MG63 (cell line): ENCODE measurements around the gene DTNB. TPM values are rescaled to one million over a fixed set of nuclear protein-coding genes. Genes with fewer than 3 reads are reported as not detected.

ENCODE experiments used
- DNase-seq: peaks from one replicate; pipeline ENCODE4 v3.0.0-alpha.2; 2020
- H3K27me3 ChIP-seq: fragments of 250-450 bp; sonication (Bioruptor Pico); 2 replicates; pipeline ENCODE4 v1.5.1; 2020; ENCODE audit warnings: mild to moderate bottlenecking, moderate library complexity
- H3K36me3 ChIP-seq: fragments of 250-450 bp; sonication (Bioruptor Pico); 2 replicates; pipeline ENCODE4 v1.5.1; 2020; ENCODE audit warnings: mild to moderate bottlenecking, moderate library complexity
- H3K4me3 ChIP-seq: fragments of 250-450 bp; sonication (Bioruptor Pico); 2 replicates; pipeline ENCODE4 v1.5.1; 2020; ENCODE audit warnings: mild to moderate bottlenecking, moderate library complexity
- H3K9me3 ChIP-seq: fragments of 250-450 bp; sonication (Bioruptor Pico); 2 replicates; pipeline ENCODE4 v1.5.1; 2020; ENCODE audit warnings: mild to moderate bottlenecking, moderate library complexity
- total RNA-seq: library from RNA; depleted of rRNA; stranded (reverse); fragments of >200 nt; shearing (Covaris generic); gene quantifications from 2 replicates; pipeline ENCODE4 v1.2.3, GENCODE V29; 2014; ENCODE audit warnings: low replicate concordance

DTNB gene
- total RNA-seq, 1 experiment from 2014 or later = 8.2 TPM

DNA sequence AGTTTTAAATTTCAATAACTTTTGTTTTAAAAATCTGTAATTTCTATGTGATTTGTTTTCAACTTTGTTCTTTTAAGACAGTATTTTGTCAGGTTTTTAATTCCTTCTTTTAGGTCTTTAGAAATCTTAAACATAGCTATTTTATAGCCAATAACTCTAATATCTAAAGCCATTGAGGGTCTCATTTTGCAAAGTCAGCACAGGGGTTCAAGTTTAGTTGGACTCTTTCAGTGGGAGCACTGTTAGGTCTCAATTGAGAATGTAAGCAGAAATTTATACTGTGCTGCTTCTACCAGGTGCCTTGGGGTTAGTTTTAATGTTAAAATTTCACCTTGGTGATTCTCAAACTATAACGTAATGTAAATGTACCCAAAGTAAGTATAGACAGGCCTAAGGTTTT, 226.4 kb downstream of the DTNB start:
- Histone ChIP-seq H3K27me3 (no peaks in the 10 kb centered on the region), H3K36me3 (no peaks in the 10 kb centered on the region), H3K4me3 (no peak overlapping the region), H3K9me3 (no peaks in the 10 kb centered on the region)
- DNase-seq = no peak

DNA sequence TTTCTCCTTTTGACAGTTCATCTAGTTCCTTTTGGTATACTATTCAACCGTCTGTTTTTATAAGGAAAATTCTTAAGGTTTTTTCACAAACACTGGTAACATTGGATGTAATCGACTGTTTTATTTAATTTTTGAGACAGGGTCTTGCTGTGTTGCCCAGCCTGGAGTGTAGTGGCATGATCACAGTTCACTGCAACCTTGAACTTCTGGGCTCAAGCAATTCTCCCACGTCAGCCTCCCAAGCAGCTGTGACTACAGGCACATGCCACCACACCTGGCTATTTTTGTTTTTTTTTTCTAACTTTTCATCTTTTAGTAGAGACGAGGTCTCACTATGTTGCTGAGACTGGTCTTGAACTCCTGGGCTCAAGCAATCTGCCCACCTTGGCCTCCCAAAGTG, 227.3 kb downstream of the DTNB start:
- Histone ChIP-seq H3K9me3 (no peaks in the 10 kb centered on the region), H3K4me3 (no peak overlapping the region), H3K27me3 (no peaks in the 10 kb centered on the region), H3K36me3 (no peaks in the 10 kb centered on the region)
- DNase-seq = no peak

DNA sequence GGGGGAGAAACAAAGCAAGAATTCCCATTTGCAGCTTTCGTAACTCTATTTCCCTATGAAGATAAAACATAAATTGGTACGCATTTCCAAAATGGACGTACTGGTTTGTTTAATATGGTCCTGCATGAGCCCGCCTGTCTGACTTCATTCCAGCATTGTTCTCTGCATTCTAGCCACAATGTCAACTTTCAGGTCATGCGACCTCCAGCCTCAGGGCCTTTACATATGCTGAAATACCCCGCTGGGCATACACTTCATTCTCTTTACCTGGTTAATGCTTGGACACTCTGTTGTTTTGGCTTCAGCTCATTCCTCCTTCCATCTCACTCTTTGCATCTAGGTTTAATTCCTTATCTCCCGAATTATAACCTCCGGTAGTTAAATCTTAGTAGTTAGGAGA, 227.9 kb downstream of the DTNB start:
- DNase-seq = no peak
- H3K27me3 ChIP-seq = no peaks in the 10 kb centered on the region
- no peaks in the 10 kb centered on the region for H3K9me3 ChIP-seq
- H3K36me3 ChIP-seq = no peaks in the 10 kb centered on the region
- no peak overlapping the region for H3K4me3 ChIP-seq

DNA sequence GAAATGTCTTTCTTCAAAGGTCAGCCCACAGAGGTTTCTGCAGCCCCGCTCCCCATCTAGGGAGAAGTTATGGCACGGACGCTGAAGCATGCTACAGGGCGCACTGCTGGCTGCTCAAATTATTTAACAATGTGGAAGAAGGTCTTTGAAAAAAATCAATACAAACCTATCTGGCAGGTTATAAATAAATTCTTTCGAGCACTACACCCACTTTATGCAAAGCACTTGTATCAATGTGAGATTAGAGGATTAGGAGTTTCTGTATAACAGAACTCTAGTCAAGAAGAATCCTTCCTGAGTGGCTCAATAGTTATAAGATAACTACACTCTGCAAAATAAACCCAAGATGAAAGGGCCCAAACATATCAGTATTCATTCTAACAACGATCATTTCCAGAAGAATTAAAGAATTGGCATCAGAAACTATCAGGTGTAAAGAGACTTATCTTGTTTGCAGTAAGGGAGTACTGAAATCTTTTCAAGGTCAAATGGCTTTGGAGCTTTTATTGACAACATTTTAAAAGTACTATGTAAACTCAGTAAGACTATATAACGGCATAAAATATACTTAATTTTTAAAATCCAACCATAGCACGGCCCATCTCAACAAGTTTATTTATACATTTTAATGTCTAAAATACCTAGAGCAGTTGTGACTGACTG, 228.6 kb downstream of the DTNB start:
- no peaks in the 10 kb centered on the region for H3K27me3 ChIP-seq
- DNase-seq = no peak
- no peak overlapping the region for H3K4me3 ChIP-seq
- no peaks in the 10 kb centered on the region for H3K36me3 ChIP-seq
- H3K9me3 ChIP-seq = no peaks in the 10 kb centered on the region

DNA sequence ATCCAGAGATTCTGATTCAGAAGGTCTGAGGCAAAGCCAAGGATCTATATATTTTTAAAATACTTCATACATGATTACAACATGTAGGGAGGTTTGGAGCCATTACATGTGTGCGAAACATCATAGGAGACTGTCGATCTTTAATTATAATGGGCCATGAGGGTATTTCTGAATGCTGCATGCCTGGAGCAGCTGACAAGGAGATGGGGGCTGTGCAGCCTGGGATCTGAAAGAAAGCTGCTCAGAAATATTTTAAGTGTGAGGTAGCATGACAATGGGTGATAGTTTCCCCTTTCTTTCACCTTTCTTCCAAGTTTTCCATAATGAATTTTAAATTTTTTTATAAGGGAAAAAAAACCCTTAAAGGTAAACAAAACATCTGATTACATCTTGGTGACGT, 229.6 kb downstream of the DTNB start:
- Histone ChIP-seq H3K4me3 (no peak overlapping the region), H3K9me3 (no peaks in the 10 kb centered on the region), H3K27me3 (no peaks in the 10 kb centered on the region), H3K36me3 (no peaks in the 10 kb centered on the region)
- no peak for DNase-seq

DNA sequence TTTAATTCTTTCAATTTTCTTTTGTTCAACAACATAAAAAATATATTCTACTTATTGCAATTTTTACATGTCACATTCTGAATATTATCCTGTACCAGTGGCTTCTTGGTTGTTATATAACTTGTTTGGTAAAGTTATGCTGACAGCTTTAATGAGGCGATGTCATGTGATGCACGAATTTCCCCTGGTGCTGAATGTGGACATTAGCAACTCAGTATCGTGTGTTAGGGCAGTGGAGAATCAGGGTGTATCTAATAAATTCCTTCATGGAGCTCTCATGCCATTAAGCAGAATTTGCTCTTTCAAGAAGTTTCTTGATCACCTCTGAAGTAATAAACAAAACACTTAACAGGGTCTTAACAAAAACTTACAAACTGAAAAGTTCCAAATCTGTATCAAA, 232.0 kb downstream of the DTNB start:
- H3K4me3 ChIP-seq = no peak overlapping the region
- H3K36me3 ChIP-seq = no peaks in the 10 kb centered on the region
- DNase-seq = no peak
- no peaks in the 10 kb centered on the region for H3K9me3 ChIP-seq
- H3K27me3 ChIP-seq = no peaks in the 10 kb centered on the region

DNA sequence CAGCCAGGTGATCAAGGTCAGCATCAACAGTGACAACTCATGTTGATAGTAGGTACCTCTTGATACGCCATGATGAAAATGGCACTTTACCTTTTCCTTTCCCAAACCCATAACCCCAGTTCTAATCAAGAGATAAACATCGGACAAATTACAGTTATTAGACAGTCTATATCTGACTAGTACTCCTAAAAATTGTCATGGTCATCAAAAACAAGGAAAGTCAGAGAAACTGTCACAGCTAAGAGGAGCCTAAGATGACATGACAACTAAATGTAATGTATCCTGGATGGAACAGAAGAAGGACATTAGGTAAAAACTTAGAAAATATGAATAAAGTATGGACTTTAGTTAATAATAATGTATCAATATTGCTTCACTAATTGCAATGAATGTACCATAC, 234.6 kb downstream of the DTNB start:
- Histone ChIP-seq H3K4me3 (no peak overlapping the region), H3K36me3 (no peaks in the 10 kb centered on the region)
- DNase-seq = no peak

DNA sequence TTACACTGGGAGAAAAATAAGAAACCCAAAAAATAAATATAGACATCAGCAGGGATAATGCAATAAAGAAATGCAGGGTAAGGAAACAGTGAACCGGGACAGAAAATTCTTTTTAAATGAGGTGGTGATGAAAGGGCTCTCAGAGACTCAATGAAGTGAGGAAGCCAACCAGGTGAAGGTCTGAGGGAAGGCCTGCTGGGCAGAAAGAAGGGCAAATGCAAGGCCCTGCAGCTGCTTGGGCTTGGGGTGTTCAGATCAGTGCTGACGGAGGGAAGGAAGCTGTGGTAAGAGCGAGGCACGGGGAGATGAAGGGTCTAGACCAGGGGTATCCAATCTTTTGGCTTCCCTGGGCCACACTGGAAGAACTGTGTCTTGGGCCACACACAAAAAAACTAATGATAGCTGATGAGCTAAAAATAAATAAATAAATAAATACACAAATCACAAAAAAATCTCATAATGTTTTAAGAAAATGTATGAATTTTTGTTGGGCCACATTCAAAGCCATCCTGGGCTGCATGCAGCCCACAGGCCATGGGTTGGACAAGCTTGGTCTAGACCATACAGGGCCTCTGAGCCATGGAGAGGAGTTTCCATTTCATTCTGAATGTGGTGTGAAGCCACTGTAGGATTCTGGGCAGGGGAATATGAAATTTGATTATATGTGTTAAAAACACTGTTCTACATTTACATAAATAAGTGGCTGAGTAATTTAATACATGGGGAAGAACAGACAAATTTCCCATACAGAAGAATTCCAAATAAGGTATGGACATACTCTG, 235.3 kb downstream of the DTNB start:
- Histone ChIP-seq H3K27me3 (no peaks in the 10 kb centered on the region), H3K36me3 (no peaks in the 10 kb centered on the region), H3K4me3 (no peak overlapping the region), H3K9me3 (no peaks in the 10 kb centered on the region)
- DNase-seq = no peak

More for the DNA sequence above, 234.6 kb downstream of the DTNB start:
- Histone ChIP-seq H3K27me3 (no peaks in the 10 kb centered on the region), H3K9me3 (no peaks in the 10 kb centered on the region)

DNA sequence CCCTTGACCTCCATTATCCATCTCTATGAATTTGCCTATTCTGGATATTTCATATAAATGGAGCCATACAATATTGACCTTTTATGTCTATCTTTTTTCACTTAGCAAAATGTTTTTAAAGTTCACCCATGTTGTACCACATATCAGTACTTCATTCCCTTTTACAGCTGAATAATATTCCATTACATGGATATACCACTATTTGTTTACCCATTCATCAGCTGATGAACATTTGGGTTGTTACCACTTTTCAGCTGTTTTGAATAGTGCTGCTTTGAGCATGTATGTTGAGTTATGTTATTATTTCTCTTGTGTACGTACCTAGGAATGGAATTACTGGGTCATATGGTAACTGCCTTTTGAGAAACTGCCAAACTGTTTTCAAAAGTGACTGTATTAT, 238.0 kb downstream of the DTNB start:
- Histone ChIP-seq H3K4me3 (no peak overlapping the region), H3K9me3 (no peaks in the 10 kb centered on the region), H3K27me3 (no peaks in the 10 kb centered on the region), H3K36me3 (no peaks in the 10 kb centered on the region)
- DNase-seq = no peak

DNA sequence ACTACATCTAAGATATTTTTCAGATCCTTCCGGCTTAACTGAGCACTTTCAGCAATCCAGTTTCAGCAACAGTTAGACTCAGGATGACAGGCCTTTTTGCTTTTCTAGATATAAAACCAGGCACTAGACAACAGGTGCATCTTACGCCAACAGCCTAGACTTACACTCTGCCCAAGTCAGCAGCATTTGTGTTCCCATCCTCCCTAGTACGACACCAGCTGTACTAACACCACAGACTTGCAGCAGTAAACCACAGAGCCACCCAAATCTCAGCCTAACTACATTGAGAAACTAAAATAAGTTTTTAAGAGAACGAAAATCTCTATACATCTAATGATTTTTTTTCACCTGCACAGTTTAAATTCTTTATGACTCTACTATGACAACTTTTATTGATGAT, 241.8 kb downstream of the DTNB start:
- no peaks in the 10 kb centered on the region for H3K36me3 ChIP-seq
- H3K9me3 ChIP-seq = no peaks in the 10 kb centered on the region
- H3K27me3 ChIP-seq = no peaks in the 10 kb centered on the region
- no peak overlapping the region for H3K4me3 ChIP-seq
- DNase-seq = no peak

DNA sequence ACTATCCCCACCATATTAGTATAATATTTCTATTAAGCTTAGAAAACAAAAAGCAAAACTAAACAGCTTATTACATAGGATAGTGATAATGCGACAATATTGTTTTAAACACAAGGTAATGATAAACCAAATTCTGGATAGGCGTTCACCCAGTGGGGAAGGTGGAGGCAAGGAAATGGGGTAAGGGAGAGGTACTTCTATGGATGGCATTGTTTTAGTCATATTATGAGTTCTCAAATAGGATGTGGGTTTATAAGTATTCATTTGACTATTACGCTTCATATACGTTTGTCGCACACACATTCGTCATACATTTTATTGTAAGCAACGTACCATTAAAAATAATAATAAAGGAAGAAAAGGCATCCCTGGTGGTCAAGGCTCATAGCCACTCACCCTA, 242.8 kb downstream of the DTNB start:
- H3K27me3 ChIP-seq = no peaks in the 10 kb centered on the region
- no peaks in the 10 kb centered on the region for H3K36me3 ChIP-seq
- no peak for DNase-seq
- no peak overlapping the region for H3K4me3 ChIP-seq
- H3K9me3 ChIP-seq = no peaks in the 10 kb centered on the region

DNA sequence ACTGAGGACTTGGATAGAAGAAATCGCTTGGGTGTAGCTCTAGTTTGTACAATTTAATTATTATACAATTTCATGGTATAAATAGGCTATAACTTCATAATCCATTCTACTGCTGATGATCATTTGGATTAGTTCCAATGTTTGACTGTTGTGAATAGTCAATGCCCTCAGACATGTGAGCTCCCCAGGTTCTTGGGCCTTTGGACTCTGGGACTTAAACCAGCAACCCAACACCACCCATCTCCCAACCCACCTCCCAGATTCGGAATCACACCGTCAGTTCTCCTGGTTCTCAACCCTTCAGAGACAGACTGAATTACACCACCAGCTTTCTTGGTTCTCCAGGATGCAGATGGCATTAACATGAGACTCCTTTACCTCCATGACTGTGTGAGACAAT, 247.1 kb downstream of the DTNB start:
- DNase-seq = no peak
- Histone ChIP-seq H3K9me3 (no peaks in the 10 kb centered on the region), H3K4me3 (no peak overlapping the region), H3K36me3 (no peaks in the 10 kb centered on the region), H3K27me3 (no peaks in the 10 kb centered on the region)

DNA sequence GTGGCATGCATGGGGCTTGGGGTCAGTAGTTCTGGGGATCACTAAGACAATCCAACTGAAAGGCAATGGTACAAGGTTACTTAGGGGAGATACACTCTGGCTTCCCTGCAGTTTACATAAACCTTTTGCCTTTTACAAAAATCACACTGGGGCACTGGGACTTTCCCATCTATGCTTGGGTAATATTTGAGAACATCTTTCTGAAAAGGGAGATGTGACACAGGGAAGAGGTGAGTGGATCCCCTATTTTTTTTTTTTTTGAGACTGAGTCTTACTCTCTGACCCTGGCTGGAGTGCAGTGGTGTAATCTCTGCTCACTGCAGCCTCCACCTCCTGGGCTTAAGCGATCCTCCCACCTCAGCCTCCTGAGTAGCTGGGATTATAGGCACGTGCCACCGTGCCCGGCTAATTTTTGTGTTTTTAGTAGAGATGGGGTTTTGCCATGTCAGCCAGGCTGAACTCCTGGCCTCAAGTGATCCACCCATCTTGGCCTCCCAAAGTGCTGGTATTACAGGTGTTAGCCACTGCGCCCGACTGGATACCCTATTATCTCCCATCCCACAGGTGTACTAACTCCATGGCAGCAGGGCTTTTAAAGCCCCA, 248.8 kb downstream of the DTNB start:
- no peaks in the 10 kb centered on the region for H3K36me3 ChIP-seq
- no peaks in the 10 kb centered on the region for H3K9me3 ChIP-seq
- no peak for DNase-seq
- H3K4me3 ChIP-seq = no peak overlapping the region
- H3K27me3 ChIP-seq = no peaks in the 10 kb centered on the region

DNA sequence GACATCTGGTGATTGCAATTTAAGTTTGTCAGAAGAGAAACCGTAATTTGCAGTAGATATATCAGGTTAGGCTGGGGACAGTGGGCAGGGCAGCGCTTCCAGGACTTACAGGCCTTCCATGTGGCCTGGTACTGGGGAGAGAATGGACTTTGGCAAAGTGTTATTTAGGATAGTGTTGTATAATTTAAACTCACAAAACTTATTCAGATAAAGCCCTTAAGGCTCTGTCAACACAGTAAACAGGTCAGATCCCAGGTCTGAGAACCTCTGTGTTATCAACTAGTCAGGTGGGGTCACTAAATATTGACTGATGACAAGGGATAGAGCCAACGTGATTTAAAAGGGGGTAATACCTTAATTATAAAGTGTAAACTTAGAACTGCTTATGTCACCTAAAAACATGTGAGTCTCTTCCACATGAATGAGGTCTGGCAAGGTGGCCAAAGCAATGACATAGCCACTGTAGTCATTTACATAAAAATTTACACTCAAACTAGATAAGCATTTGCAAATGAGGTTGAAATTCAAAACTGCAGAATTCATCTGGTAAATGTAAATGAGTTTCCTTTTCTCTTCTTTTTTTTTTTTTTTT, 251.5 kb downstream of the DTNB start:
- Histone ChIP-seq H3K9me3 (no peaks in the 10 kb centered on the region), H3K27me3 (no peaks in the 10 kb centered on the region), H3K36me3 (no peaks in the 10 kb centered on the region), H3K4me3 (no peak overlapping the region)
- no peak for DNase-seq

DNA sequence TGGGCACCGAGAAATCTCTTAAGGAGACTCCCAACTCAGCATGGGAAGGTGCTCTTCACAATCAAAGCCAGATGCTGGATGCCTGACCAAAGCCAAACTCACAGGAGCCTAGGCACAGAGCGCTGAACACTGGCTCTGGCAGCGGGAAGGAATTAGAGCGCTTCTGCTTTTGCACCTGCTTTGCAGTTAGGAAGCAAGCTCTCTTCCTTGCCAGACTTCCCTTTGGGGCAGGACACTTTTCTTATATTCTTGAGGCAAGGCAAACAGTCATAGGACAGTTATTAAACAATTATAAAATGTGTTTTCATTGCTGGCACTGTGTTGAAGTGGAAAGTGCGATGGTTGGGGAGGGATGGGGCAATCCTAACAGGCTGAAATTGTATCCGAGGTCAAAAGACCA, 252.1 kb downstream of the DTNB start:
- Histone ChIP-seq H3K27me3 (no peaks in the 10 kb centered on the region), H3K4me3 (no peak overlapping the region), H3K9me3 (no peaks in the 10 kb centered on the region), H3K36me3 (no peaks in the 10 kb centered on the region)
- no peak for DNase-seq

DNA sequence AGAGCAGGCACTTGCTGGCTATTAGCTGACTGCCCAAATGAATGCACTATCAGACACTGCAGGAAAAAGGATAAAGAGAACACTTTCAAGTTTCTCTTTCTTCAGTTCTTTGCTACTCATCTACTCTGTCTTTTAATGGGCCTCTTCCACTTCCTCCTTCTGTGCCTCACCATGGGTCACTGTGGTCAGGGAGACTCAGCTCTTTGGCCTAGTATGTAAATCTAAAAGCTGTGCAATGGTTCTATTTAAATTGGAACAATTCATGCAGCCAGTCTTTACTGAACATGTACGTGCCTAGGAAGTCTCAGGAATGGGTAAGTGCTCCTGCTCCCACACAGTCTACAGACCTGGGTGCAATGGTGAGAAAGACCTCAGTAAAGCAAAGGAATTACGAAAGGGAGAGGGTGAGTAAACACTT, 252.5 kb downstream of the DTNB start:
- no peaks in the 10 kb centered on the region for H3K27me3 ChIP-seq
- DNase-seq = no peak
- no peaks in the 10 kb centered on the region for H3K9me3 ChIP-seq

DNA sequence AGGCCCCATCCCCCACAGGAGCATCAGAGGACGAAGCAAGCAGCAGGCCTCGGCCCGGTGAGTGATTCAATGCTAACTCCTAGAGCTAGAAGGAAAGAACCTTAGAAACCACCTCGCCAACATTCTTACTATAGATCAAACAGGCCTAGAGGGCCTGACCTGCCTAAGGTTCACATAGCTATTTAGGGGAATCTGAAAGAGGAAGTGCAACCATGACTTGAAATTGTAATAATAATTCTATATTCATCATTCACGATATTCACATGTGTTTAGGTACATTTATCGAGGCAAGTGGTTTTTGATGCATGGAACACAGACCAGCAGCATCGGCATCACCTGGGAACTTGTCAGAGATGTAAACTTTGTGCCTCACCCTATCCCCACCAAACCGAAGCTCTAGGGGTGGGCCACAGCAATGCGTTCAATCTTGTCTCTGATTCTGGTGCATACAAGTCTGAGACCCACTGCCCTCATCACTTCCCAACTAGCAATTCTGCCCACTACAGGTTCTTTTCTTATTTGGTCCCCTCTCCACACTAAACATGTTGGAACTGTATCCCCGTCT, 253.6 kb downstream of the DTNB start:
- no peaks in the 10 kb centered on the region for H3K9me3 ChIP-seq
- no peaks in the 10 kb centered on the region for H3K27me3 ChIP-seq
- no peaks in the 10 kb centered on the region for H3K36me3 ChIP-seq
- DNase-seq = no peak
- H3K4me3 ChIP-seq = no peak overlapping the region

More for the DNA sequence above, 252.5 kb downstream of the DTNB start:
- Histone ChIP-seq H3K4me3 (no peak overlapping the region), H3K36me3 (no peaks in the 10 kb centered on the region)
